HG02884 (cell line): ENCODE measurements around the gene ATRIP.
"Not testable (repeated sequence)": the region's sequence is repeated elsewhere in the genome, so short reads cannot be mapped to it uniquely, and the experiment has no call there.

ENCODE experiments used
- ATAC-seq: cut with Tn5 transposase; IDR thresholded peaks from one replicate; pipeline ENCODE4 v1.9.1; 2021; ENCODE audit warnings: mild to moderate bottlenecking, moderate library complexity; ENCODE audit not compliant: unreplicated experiment

Gene ATRIP

GRCh38 chr3:48446425-48447193, at the start of gene ATRIP:
Gene ATRIP, plus strand, starts transcription at chr3:48446737. Its CDS starts 109 bp downstream, at chr3:48446846.
- ATAC-seq = peak; percentile 87

- ATAC-seq = no peak
These were observed 48.5 kb upstream of the ATRIP start for GRCh38 chr3:48397767-48398681.

GRCh38 chr3:48398701-48399386, 47.7 kb upstream of the ATRIP start:
- ATAC-seq = no peak

GRCh38 chr3:48399387-48400172, 47.0 kb upstream of the ATRIP start:
- no peak for ATAC-seq

- no peak for ATAC-seq
These were observed 45.6 kb upstream of the ATRIP start for GRCh38 chr3:48400824-48401433.

- ATAC-seq = not testable (repeated sequence)
These were observed 45.1 kb upstream of the ATRIP start for GRCh38 chr3:48401434-48401901.

- ATAC-seq = no peak
These were observed 44.2 kb upstream of the ATRIP start for GRCh38 chr3:48402281-48402732.

GRCh38 chr3:48402907-48403306, 43.6 kb upstream of the ATRIP start:
- ATAC-seq = no peak

GRCh38 chr3:48403533-48404439, 42.8 kb upstream of the ATRIP start:
- ATAC-seq = no peak

- no peak for ATAC-seq
These were observed 41.8 kb upstream of the ATRIP start for GRCh38 chr3:48404440-48405342.

GRCh38 chr3:48405343-48405881, 41.1 kb upstream of the ATRIP start:
- ATAC-seq = no peak

GRCh38 chr3:48405971-48406370, 40.6 kb upstream of the ATRIP start:
- no peak for ATAC-seq

GRCh38 chr3:48406443-48407431, 39.8 kb upstream of the ATRIP start:
- no peak for ATAC-seq

- ATAC-seq = no peak
These were observed 38.9 kb upstream of the ATRIP start for GRCh38 chr3:48407542-48408099.

GRCh38 chr3:48408823-48409281, 37.7 kb upstream of the ATRIP start:
- ATAC-seq = no peak
